Measurements from ENCODE around the gene TARBP2.

TARBP2 gene

DNA sequence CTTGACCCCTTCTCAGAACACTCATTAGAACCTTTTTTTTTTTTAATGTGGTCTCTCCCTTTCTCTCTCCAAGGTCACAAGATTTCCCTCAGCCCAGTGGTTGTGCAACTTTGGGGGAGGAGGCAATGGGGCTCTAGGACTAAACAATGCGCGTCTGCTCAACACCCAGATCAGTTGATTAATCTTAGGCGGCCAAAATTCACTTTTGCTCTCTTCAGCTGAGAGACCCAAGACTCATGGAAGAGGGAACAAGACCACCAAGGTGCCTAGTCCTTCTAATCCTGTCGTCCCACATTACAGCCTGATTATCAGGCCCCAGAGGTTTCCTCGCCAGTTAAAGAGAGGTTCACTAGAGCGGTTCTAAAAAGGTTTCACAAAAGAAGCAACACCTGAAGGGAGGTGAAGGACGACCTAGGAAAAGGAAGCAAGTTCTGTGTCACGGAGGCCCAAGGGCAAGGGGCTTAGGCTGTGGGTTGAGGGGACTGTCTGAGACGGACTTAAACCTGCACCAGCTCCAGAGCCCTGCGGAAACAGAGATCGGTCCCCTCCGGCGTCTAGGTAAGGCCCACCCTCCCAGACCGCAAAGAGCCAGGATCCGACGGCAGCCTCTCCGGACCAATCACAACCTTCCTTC, 824 bp upstream of the TARBP2 start:
- H3K27ac ChIP-seq (ENCODE audit: low read length): peak overlapping the region; percentile 86

DNA sequence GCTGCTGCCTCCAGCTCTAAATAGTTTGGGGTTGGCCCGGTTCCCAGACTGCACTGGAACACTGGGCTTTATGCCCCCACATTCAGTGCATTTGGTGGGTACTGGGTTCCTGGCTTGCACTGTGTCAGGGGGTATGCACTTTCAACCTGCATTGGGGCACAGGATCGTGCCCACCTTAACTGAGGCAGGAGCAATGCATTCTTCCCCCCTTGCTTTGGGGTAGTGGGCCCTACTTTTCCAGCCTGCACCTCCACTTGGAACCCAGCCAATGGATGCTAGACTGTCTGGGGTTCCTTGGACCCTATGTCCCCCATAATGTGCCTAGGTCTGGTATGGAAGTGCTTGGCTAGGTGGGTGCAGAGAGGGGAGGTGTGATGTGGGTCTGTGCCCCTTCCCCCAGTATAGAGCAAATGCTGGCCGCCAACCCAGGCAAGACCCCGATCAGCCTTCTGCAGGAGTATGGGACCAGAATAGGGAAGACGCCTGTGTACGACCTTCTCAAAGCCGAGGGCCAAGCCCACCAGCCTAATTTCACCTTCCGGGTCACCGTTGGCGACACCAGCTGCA, 615 bp downstream of the TARBP2 start:
- H3K27ac ChIP-seq (ENCODE audit: low read length): peak overlapping the region; percentile 91
- H3K4me3 ChIP-seq (ENCODE audit: low read length): peak overlapping the region; percentile 85
- H3K27me3 ChIP-seq (ENCODE audit: control insufficient read depth, insufficient read depth, low read length): no peaks in the 10 kb centered on the region
- peak overlapping the region; percentile 86 for H3K9ac ChIP-seq (ENCODE audit: low read length)
- no peaks in the 10 kb centered on the region for H3K9me3 ChIP-seq (ENCODE audit: control insufficient read depth, low read depth, low read length)
- peaks cover 22% of the 10 kb centered on the region for H3K36me3 ChIP-seq (ENCODE audit: control insufficient read depth, low read depth, low read length)
- H3K4me1 ChIP-seq (ENCODE audit: control insufficient read depth, low read depth, low read length): peaks cover 29% of the 10 kb centered on the region

More for the DNA sequence above, 824 bp upstream of the TARBP2 start:
- Histone ChIP-seq H3K4me1 (ENCODE audit: control insufficient read depth, low read depth, low read length) (peaks cover 40% of the 10 kb centered on the region), H3K4me3 (ENCODE audit: low read length) (peak overlapping the region; percentile 85), H3K27me3 (ENCODE audit: control insufficient read depth, insufficient read depth, low read length) (no peaks in the 10 kb centered on the region), H3K36me3 (ENCODE audit: control insufficient read depth, low read depth, low read length) (peaks cover 11% of the 10 kb centered on the region), H3K9me3 (ENCODE audit: control insufficient read depth, low read depth, low read length) (no peaks in the 10 kb centered on the region), H3K9ac (ENCODE audit: low read length) (peak overlapping the region; percentile 86)

DNA sequence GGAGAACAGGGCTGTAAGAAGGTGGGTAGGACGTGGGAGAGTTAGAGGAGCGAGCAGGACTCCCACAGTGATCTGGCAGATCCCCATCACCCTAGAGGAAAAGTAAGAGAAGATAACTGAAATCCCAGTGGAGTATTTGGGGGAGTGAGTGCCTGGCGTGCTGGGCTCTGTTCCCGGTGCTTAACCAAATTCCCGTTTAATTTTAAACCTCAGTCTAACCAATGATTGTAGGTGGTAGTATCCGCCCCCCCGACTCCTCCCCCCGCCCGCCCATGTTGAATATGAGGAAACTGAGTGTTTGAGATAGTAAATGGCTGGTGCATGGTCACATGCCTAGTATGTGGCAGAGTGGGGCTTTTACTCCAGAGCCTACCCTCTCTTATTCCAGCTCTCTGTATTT, 1.2 kb downstream of the TARBP2 start:
- Histone ChIP-seq H3K27ac (ENCODE audit: low read length) (no peak overlapping the region), H3K4me1 (ENCODE audit: control insufficient read depth, low read depth, low read length) (peaks cover 26% of the 10 kb centered on the region), H3K9me3 (ENCODE audit: control insufficient read depth, low read depth, low read length) (no peaks in the 10 kb centered on the region), H3K9ac (ENCODE audit: low read length) (no peak overlapping the region), H3K27me3 (ENCODE audit: control insufficient read depth, insufficient read depth, low read length) (no peaks in the 10 kb centered on the region), H3K36me3 (ENCODE audit: control insufficient read depth, low read depth, low read length) (peaks cover 24% of the 10 kb centered on the region), H3K4me3 (ENCODE audit: low read length) (peak overlapping the region; percentile 85)

DNA sequence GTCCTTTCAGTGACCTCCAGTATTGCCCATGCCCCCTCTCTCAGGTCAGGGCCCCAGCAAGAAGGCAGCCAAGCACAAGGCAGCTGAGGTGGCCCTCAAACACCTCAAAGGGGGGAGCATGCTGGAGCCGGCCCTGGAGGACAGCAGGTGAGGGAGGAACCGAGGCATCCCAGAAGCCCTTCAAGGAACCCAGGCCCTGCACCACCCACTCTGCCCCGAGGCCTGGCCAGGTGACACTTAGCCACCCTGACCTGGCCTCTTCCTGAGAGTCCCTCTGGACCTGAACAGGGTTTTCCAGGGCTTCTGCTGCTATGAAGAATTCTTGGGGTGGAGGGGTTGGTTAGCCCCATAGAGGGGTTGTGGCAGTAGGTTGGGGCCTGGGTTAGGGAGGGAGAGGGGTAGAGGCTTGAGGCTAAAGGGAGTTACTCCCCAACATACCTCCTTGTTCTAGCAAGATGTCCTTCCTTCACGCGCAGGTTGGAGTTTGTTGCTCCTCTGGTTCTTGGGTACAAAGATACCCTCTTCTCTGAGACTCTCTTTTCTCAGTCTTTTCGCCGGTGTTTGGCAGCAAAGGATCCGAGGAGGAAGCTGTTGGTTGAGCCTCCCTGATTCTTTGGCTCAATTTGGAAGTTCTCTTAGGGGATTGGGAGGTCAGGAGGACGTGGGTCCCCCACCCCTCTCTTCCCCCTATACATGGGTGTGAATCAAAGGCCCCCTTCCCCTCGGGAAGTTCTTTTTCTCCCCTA, 2.1 kb downstream of the TARBP2 start:
- Histone ChIP-seq H3K4me3 (ENCODE audit: low read length) (no peak overlapping the region), H3K36me3 (ENCODE audit: control insufficient read depth, low read depth, low read length) (peaks cover 24% of the 10 kb centered on the region), H3K27ac (ENCODE audit: low read length) (no peak overlapping the region), H3K9me3 (ENCODE audit: control insufficient read depth, low read depth, low read length) (no peaks in the 10 kb centered on the region), H3K27me3 (ENCODE audit: control insufficient read depth, insufficient read depth, low read length) (no peaks in the 10 kb centered on the region), H3K4me1 (ENCODE audit: control insufficient read depth, low read depth, low read length) (peaks cover 18% of the 10 kb centered on the region), H3K9ac (ENCODE audit: low read length) (no peak overlapping the region)

DNA sequence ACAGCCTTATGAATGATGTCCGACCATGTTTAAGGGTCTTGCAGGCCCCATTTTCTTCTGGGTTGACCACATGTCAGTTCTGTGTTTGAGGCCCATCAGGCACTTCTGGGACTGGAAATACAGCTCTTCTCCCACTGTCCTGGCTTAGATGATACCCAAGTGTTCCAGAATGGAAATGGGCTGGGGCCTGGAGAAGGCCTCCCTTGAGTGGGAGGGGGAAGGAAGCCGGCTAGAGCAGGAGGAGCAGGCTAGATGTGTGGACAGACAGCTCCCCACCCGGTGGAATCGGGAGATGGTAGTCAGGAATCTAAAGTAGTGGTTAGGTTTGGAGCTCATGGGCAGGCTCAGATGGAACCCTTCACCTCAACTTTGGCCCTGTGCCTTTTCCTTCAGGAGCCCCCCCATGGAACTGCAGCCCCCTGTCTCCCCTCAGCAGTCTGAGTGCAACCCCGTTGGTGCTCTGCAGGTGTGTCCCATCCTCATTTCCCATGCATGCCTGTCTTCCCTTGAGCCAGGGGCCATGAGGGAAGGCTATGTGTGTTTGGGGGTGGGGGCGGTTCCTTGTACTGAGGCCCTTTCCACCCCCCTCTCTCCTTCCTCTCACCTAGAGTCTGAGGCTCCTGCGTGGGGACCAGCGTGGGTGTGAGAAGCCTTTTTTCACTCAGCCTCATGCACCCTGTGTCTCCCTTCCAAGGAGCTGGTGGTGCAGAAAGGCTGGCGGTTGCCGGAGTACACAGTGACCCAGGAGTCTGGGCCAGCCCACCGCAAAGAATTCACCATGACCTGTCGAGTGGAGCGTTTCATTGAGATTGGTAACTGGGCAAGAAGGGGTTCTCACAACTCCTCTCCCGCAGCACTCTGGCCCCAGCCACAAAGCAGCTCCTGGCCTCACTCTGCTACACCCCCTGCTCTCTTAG, 3.2 kb downstream of the TARBP2 start:
- no peaks in the 10 kb centered on the region for H3K9me3 ChIP-seq (ENCODE audit: control insufficient read depth, low read depth, low read length)
- H3K36me3 ChIP-seq (ENCODE audit: control insufficient read depth, low read depth, low read length): peaks cover 24% of the 10 kb centered on the region
- peaks cover 13% of the 10 kb centered on the region for H3K4me1 ChIP-seq (ENCODE audit: control insufficient read depth, low read depth, low read length)
- H3K27me3 ChIP-seq (ENCODE audit: control insufficient read depth, insufficient read depth, low read length): no peaks in the 10 kb centered on the region
- no peak overlapping the region for H3K4me3 ChIP-seq (ENCODE audit: low read length)
- H3K27ac ChIP-seq (ENCODE audit: low read length): no peak overlapping the region
- H3K9ac ChIP-seq (ENCODE audit: low read length): no peak overlapping the region

DNA sequence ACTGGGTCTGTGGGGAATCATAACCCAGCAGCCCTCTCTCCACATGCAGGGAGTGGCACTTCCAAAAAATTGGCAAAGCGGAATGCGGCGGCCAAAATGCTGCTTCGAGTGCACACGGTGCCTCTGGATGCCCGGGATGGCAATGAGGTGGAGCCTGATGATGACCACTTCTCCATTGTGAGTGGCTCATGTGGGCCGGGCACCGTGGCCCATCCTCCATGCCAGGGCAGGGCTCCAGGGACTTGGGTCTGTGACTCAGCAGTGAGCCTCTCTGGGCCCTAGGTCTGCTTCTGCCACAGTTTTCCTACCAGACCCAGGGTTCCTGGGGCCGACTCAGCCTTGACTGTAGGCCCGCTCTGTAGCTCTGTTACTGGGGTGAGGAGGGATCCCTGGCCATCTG, 4.0 kb downstream of the TARBP2 start:
- no peak overlapping the region for H3K4me3 ChIP-seq (ENCODE audit: low read length)
- H3K9me3 ChIP-seq (ENCODE audit: control insufficient read depth, low read depth, low read length): no peaks in the 10 kb centered on the region
- no peak overlapping the region for H3K27ac ChIP-seq (ENCODE audit: low read length)
- H3K9ac ChIP-seq (ENCODE audit: low read length): no peak overlapping the region
- H3K27me3 ChIP-seq (ENCODE audit: control insufficient read depth, insufficient read depth, low read length): no peaks in the 10 kb centered on the region
- peaks cover 10% of the 10 kb centered on the region for H3K4me1 ChIP-seq (ENCODE audit: control insufficient read depth, low read depth, low read length)
- H3K36me3 ChIP-seq (ENCODE audit: control insufficient read depth, low read depth, low read length): peaks cover 24% of the 10 kb centered on the region

DNA sequence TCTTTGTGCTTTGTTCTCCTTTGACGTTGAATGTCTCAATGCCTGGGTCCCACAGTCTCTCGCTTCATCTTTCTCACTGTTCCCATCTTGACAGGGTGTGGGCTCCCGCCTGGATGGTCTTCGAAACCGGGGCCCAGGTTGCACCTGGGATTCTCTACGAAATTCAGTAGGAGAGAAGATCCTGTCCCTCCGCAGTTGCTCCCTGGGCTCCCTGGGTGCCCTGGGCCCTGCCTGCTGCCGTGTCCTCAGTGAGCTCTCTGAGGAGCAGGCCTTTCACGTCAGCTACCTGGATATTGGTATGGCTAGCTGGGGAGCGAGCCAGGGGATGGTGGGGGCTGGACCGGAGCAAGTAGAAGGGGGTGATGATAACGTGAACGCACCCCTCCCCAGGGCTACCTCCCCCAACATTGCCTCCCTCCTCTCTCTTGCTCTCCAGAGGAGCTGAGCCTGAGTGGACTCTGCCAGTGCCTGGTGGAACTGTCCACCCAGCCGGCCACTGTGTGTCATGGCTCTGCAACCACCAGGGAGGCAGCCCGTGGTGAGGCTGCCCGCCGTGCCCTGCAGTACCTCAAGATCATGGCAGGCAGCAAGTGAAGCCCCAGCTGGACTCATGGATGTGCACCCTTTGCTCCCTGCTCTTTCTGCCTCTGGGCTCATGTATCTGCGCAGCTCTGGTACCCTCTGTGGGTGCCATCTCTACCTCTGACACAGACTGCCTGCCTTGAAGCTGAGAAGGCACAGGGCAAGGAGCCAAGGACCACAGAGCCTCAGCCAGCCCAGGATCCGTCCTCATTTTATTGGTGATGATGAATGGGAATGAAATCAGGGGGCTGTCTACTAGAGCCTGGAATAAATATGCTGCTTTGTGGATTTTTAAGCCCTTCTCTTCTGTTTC, 4.7 kb downstream of the TARBP2 start:
- Histone ChIP-seq H3K27ac (ENCODE audit: low read length) (no peak overlapping the region), H3K9ac (ENCODE audit: low read length) (no peak overlapping the region), H3K9me3 (ENCODE audit: control insufficient read depth, low read depth, low read length) (no peaks in the 10 kb centered on the region), H3K27me3 (ENCODE audit: control insufficient read depth, insufficient read depth, low read length) (no peaks in the 10 kb centered on the region), H3K4me1 (ENCODE audit: control insufficient read depth, low read depth, low read length) (peaks cover 6% of the 10 kb centered on the region), H3K36me3 (ENCODE audit: control insufficient read depth, low read depth, low read length) (peaks cover 24% of the 10 kb centered on the region), H3K4me3 (ENCODE audit: low read length) (no peak overlapping the region)

DNA sequence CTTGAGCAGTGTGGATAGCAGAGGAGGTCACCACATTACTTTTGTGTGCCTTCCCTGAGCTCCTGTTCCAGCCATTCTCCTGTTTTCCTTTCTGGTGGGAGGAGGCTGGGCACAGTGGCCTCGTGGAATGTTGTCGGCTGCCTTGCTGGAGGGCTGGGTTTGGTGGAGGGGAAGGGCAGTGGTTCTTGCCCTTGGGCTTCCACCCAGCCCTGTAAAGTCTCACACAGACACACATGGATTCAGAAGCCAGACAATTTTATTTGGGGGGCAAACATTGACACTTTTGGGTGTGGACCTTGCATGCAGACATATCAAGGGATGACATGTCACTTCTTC, 5.3 kb downstream of the TARBP2 start:
- Histone ChIP-seq H3K36me3 (ENCODE audit: control insufficient read depth, low read depth, low read length) (peaks cover 24% of the 10 kb centered on the region), H3K4me3 (ENCODE audit: low read length) (no peak overlapping the region), H3K9ac (ENCODE audit: low read length) (no peak overlapping the region), H3K27me3 (ENCODE audit: control insufficient read depth, insufficient read depth, low read length) (no peaks in the 10 kb centered on the region), H3K9me3 (ENCODE audit: control insufficient read depth, low read depth, low read length) (no peaks in the 10 kb centered on the region), H3K27ac (ENCODE audit: low read length) (no peak overlapping the region), H3K4me1 (ENCODE audit: control insufficient read depth, low read depth, low read length) (peaks cover 6% of the 10 kb centered on the region)

DNA sequence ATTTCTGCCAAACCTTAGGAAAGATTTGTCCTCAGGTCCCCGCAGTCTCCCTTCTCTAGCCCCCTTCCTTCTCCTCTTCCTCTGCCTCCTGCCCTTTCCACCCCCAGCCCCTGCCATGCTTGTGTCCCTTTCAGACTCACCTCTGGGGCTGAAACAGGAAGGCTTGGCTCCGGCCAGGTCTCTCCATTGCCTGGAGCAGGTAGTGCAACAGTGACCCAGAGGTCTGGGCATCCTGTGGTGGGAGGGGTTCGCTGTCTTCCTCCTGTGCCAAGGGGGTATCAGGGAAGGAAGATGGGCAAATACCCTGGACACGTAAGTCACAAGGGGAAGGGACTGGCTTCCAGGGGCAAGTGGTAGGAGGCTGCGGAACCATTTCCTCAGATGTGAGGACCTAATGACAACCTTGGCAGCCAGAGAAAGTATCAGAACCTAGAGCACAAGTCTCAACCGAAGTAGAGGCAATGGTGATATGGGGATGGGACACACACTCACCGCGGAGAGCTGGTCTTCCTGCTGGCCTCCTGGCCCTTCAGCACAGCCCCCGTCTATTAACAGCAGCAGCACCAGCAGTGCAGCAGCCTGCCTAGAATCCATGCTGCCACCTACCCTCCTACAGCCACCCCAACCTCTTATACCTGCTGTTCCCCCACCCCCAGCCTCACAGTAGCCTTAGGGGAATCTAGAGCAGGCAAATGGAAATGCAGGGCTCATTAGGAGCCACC, 6.0 kb downstream of the TARBP2 start, which contains the start of gene NPFF:
Gene NPFF, minus strand, starts transcription at position 604 of the 722 bp plus-strand sequence. Its CDS starts 10 bp downstream, at position 594.
- Histone ChIP-seq H3K4me3 (ENCODE audit: low read length) (no peak within 1 kb of the TSS), H3K9me3 (ENCODE audit: control insufficient read depth, low read depth, low read length) (no peaks in the 10 kb centered on the region), H3K9ac (ENCODE audit: low read length) (no peak within 1 kb of the TSS), H3K27me3 (ENCODE audit: control insufficient read depth, insufficient read depth, low read length) (no peaks in the 10 kb centered on the region), H3K36me3 (ENCODE audit: control insufficient read depth, low read depth, low read length) (peaks cover 24% of the 10 kb centered on the region), H3K27ac (ENCODE audit: low read length) (no peak within 1 kb of the TSS), H3K4me1 (ENCODE audit: control insufficient read depth, low read depth, low read length) (peaks cover under 1% of the 10 kb centered on the region)

DNA sequence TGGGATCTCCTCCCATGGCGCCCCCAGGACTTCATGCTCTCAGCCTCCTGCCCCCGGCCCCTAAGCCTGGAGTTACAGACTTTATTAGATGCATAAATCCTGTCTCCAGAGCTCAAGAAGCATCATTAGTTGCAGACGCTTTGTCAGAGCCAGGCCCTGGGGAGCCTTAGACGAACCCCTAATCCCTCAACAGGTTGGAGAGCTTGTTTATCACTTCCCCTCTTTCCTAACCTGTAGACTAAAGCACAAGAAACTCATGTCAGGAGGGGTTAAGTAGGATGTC, 6.5 kb downstream of the TARBP2 start:
- H3K9ac ChIP-seq (ENCODE audit: low read length): no peak overlapping the region
- H3K36me3 ChIP-seq (ENCODE audit: control insufficient read depth, low read depth, low read length): peaks cover 24% of the 10 kb centered on the region
- H3K4me1 ChIP-seq (ENCODE audit: control insufficient read depth, low read depth, low read length): no peaks in the 10 kb centered on the region
- no peaks in the 10 kb centered on the region for H3K9me3 ChIP-seq (ENCODE audit: control insufficient read depth, low read depth, low read length)
- no peak overlapping the region for H3K27ac ChIP-seq (ENCODE audit: low read length)
- no peaks in the 10 kb centered on the region for H3K27me3 ChIP-seq (ENCODE audit: control insufficient read depth, insufficient read depth, low read length)
- no peak overlapping the region for H3K4me3 ChIP-seq (ENCODE audit: low read length)

All from iPS-18a (cell line).